AG08395 (cell line): ENCODE data around the gene SLC37A1.

Source experiments
- DNase-seq: peaks from one replicate; pipeline ENCODE4 v3.0.0; 2012; ENCODE audit warnings: mixed read lengths, low spot score

Gene SLC37A1

GRCh38 chr21:42545317-42545716 lies 31.7 kb downstream of the SLC37A1 start:
- no peak for DNase-seq

- no peak for DNase-seq
Measured at GRCh38 chr21:42545745-42546144, 32.1 kb downstream of the SLC37A1 start.

GRCh38 chr21:42546433-42546832 lies 32.8 kb downstream of the SLC37A1 start:
- DNase-seq, result no peak

- no peak for DNase-seq
Measured at GRCh38 chr21:42547001-42547905, 33.6 kb downstream of the SLC37A1 start.

GRCh38 chr21:42547906-42548365 lies 34.3 kb downstream of the SLC37A1 start:
- no peak for DNase-seq

- no peak for DNase-seq
Measured at GRCh38 chr21:42548687-42549406, 35.2 kb downstream of the SLC37A1 start.

GRCh38 chr21:42550817-42551216 lies 37.2 kb downstream of the SLC37A1 start:
- no peak for DNase-seq

- DNase-seq, result no peak
Measured at GRCh38 chr21:42552407-42553336, 39.0 kb downstream of the SLC37A1 start.

GRCh38 chr21:42553435-42553834 lies 39.8 kb downstream of the SLC37A1 start:
- peak; percentile 10 for DNase-seq

- DNase-seq, result no peak
Measured at GRCh38 chr21:42554251-42554961, 40.8 kb downstream of the SLC37A1 start.

- DNase-seq, result no peak
Measured at GRCh38 chr21:42555756-42556438, 42.2 kb downstream of the SLC37A1 start.

- DNase-seq, result no peak
Measured at GRCh38 chr21:42556476-42556875, 42.8 kb downstream of the SLC37A1 start.

GRCh38 chr21:42556960-42557359 lies 43.3 kb downstream of the SLC37A1 start:
- no peak for DNase-seq

- DNase-seq, result no peak
Measured at GRCh38 chr21:42557420-42557819, 43.8 kb downstream of the SLC37A1 start.

- DNase-seq, result no peak
Measured at GRCh38 chr21:42558368-42558767, 44.7 kb downstream of the SLC37A1 start.

- DNase-seq, result no peak
Measured at GRCh38 chr21:42558846-42559245, 45.2 kb downstream of the SLC37A1 start.

GRCh38 chr21:42559326-42559725 lies 45.7 kb downstream of the SLC37A1 start:
- no peak for DNase-seq

GRCh38 chr21:42560517-42561179 lies 47.0 kb downstream of the SLC37A1 start:
- DNase-seq, result no peak

- DNase-seq, result no peak
Measured at GRCh38 chr21:42561762-42562650, 48.4 kb downstream of the SLC37A1 start.
